Activated T-cell treated with anti-CD3 and anti-CD28 coated beads, Interleukin-2, amount 50 U/mL, for 48 hours (primary cell): ENCODE measurements around the gene EMC7.
"Not testable (repeated sequence)": the region's sequence is repeated elsewhere in the genome, so short reads cannot be mapped to it uniquely, and the experiment has no call there.

Source experiments
- DNase-seq, 2 experiments: peaks; one replicate each; pipeline ENCODE4 v3.0.0-alpha.2; 2020

EMC7 gene

DNA sequence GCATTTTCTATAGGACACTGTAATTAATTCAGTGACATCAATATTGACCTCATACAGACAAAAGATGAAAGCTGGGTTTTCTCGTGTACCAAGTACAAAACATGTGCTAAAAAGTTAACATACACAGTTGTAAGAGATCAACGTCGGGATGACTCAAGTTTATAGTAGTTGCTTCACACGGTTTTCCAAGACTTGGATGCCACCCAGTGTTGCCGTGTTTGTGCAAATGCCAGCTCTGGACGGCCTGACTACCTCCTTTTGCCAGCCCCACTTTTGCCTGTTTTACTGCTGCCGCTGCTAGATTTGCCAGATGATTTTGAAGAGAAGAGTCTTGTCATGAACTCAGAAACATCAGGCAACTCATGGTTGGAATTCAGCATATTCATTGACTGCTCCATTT is 17.6 kb downstream of the EMC7 start:
- DNase-seq: no peak

DNA sequence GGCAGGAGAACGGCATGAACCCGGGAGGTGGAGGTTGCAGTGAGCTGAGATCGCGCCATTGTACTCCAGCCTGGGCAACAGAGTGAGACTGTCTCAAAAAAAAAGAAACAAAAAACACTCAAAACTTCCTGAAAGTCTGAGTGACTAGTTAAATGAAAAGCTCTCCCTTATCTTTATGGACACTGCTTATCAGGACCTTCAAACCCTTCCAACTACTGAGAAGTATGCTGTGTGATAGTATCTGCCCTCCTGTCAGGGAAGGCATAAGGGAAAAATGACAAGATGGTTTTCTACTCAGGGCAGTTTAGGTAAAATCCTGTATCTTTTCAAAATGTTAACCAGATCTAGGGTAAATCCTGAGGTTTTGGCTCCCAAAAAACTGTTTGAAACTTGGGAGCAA is 21.8 kb downstream of the EMC7 start:
- DNase-seq: no peak

DNA sequence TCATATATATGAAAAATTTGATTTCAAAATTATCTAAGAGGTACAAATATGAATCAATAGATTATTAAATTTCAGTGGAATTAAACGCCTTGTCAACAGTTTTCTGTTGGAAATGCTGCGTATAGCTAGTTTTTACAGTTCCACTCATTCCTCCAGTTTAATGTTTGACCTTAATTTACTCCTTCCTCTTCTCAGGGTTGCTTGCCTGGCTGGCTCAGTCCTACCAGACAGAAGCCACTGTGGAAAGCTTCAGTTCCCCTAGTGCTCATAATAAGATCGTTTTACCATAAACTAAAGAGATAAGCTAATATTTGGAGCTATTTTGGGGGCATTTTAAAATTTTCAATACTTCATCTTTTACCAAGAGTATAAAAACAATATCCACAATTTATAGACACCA is 22.8 kb downstream of the EMC7 start:
- no peak for DNase-seq

GRCh38 chr15:34076785-34077184 is 24.9 kb downstream of the EMC7 start:
- DNase-seq: no peak

GRCh38 chr15:34070003-34070402 is 31.7 kb downstream of the EMC7 start:
- DNase-seq: no peak

DNA sequence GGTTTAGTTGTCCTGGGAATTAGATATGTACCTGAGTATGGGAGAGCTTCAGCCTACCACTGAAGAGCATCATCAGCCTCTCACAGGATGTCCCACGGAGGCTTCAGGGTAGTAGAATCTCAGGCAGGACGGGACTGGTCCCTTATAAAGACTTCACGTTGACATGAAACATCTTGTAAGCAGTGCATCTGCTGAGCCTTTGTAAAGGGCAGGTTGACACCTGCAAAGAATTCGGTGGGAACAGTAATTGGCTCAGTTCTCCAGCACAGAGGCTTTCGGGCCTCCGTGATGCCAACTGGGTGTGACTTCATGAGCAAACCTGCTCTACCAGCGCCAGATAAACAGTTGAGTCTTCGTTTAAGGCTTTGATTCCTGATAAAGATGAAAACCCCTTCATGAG is 35.7 kb downstream of the EMC7 start:
- DNase-seq: no peak

DNA sequence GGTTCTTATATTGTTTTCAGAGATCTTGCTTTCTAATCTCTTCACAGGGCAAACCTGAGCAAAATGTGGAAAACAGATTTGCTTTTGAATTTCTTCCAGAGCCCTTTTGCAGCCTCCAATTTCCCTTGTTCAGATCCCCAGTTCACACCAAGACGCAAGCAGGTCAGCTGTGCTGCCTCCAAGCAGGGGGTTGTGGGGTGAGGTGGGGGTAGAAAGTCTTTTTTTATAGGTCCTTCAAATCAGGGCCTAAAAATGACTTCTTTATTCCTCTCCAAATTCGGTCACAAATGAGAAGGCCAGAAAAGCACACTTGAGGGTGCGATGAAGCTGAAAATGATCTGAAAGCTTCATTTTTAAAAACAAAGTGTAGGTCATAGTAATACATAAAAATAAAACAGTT is 36.4 kb downstream of the EMC7 start:
- DNase-seq: no peak

DNA sequence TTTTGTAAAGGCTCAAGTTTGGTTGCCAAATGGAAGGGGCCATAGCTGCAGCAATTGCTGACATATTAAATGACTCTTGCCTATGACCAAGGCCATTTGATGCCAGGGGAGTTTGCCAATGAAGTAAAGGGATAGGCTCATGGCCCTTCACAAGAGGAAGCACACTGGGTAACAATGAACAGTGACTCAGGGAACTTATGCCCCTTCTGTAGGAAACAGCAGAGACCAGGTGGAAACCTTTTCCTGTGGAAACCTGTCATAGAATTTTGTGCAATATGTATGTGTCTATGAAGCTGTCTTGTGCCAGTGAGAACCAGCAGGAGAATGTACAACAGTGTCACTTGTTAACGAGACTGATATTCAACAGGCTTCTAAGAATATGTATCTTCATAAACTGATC is 37.2 kb downstream of the EMC7 start:
- no peak for DNase-seq

- DNase-seq: no peak
Measured at GRCh38 chr15:34059946-34060345, 41.7 kb downstream of the EMC7 start.

GRCh38 chr15:34059476-34059875 is 42.2 kb downstream of the EMC7 start:
- no peak for DNase-seq

DNA sequence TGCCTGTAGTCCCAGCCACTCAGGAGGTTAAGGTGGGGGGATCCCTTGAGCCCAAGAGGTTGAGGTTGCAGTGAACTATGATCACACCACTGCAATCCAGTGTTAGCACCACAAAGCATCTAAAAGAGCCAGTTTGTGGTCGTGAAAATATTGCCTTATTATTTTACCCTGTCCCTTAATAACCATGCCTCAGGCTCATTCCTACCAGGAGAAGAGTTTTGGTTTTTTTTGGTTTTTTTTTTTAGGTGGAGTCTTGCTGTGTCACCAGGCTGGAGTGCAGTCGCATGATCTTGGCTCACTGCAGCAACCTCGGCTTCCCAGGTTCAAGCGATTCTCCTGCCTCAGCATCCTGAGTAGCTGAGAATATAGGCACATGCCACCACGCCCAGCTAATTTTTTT is 44.8 kb downstream of the EMC7 start:
- DNase-seq: no peak

DNA sequence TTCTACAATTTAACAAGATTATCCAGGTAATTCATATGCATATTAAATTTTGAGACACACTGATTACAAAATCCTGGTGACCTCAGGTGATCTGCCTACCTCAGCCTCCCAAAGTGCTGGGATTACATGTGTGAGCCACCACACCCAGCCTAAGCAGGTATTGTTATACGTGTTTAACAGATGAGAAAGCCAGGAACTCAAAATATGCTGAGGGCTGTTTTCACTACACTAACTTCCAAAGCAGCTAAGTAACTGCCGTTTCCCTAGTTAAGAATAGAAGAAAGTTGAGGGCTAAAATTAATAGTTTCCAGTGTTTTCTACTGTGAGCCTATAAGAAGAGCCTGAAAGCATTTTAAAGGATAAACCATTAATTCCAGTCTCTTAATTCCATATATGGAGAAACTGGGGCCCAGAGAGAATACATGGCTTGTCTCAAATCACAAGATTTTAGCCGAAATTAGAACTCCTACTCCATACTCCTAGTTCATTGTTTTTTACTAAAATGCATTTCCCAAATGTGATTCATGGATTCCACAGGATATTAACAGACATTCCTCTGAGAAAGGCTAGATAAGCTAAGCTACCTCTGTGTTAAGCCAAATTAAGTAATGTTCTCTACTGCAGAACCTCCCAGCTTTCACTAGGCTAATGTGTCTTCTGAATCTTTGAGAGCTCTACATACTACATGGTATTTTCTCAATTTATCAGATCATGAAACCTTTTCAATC is 45.6 kb downstream of the EMC7 start:
- no peak for DNase-seq

DNA sequence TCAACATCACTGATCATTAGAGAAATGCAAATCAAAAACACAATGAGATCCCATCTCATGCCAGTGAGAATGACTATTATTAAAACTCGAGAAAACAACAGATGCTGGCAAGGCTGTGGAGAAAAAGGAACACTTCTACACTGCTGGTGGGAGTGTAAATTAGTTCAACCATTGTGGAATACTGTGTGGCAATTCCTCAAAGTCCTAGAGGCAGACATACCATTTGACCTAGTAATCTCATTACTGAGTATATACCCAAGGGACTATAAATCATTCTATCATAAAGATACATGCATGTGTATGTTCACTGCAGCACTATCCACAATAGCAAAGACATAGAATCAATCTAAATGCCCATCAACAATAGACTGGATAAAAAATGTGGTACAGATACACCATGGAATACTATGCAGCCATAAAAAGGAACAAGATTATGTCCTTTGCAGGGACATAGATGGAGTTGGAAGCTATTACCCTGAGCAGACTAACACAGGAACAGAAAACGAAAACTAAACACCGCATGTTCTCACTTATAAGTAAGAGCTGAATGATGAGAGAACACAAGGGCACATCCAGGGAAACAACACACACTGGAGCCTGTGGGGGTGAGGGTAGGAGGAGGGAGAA is 47.5 kb downstream of the EMC7 start:
- no peak for DNase-seq

GRCh38 chr15:34050385-34050784 is 51.3 kb downstream of the EMC7 start:
- not testable (repeated sequence) for DNase-seq

DNA sequence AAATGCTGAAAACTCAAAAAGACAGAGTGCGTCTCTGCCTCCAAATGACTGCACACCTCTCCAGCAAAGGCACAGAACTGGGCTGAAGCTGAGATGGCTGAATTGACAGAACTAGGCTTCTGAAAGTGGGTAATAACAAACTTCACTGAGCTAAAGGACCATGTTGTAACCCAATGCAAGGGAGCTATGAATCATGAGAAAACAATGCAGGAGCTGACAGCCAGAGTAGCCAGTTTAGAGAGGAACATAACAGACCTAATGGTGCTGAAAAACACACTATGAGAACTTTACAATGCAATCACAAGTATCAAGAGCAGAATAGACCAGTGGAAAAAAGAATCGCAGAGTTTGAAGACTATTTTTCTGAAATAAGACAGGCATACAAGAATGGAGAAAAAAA is 52.5 kb downstream of the EMC7 start:
- DNase-seq: no peak

DNA sequence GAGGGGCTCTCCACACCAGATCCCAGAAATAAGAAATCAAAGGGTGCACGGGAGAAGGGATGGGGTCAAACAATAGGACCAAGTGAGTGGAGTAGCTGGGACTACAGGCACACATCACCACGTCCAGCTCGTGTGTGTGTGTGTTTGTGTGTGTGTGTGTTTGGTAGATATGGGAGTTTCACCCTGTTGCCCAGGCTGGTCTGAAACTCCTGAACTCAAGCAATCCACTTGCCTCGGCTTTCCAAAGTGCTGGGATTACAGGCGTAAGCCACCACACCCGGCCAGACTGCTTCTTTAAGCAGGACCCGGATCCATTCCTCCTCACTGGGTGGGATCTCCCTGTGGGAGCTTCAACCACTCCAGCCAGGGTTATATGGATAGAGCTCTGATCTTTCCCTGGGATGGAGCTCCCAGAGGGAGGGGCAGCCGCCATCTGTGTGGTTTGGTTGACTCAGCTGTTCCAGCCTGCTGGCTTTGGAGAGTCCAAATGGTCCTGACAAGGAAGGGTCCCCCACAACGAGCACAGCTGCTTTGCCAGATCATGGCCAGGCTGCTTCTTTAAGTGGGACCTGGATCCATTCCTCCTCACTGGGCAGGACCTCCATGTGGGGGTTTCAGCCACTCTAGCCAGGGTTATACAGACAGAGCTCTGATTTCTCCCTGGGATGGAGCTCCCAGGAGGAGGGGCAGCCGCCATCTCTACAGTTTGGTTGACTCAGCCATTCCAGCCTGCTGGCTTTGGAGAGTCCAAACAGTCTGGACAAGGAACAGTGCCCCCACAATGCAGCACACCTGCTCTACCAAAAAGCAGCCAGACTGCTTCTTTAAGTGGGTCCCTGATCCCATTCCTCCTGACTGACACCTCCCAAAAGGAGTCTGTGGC is 53.5 kb downstream of the EMC7 start:
- no peak for DNase-seq

GRCh38 chr15:34046471-34047145 is 55.1 kb downstream of the EMC7 start:
- no peak for DNase-seq

DNA sequence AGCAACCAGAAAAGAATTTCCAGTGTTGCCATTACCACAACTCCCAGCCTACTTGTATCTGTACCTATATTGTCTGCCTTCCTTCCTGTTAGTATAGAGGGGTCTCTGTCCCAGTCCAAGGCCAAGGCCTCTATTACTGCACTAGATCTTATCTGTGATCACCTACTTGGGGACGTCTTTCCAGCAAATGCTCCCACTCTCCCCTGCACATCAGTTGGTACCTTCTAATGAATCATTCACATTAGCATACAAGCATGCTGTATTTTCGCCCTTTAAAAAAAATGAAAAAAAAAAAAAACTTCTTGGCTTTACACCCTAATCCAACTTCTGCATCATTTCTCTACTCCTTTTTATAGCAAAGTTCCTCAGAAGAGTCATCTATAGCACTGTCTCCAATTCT is 57.8 kb downstream of the EMC7 start:
- no peak for DNase-seq

DNA sequence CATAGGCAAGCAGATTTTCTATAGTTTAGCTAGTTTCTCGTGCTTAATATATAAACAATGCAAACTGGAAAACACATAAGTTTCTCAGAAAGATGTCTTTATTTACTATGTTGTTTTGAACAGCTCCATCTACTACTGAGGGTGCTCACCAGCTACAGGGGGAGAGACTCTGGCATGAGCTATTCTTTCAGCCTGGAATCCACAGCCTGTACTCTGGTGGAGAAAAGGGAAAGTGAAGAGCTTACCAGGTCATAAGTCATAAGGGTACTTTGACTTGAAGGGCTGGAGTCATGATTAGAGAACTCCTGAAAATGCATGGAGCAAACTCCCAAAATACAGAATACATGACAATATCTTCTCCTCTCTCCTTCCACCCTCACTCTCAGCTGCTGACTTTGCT is 58.3 kb downstream of the EMC7 start:
- DNase-seq: no peak

DNA sequence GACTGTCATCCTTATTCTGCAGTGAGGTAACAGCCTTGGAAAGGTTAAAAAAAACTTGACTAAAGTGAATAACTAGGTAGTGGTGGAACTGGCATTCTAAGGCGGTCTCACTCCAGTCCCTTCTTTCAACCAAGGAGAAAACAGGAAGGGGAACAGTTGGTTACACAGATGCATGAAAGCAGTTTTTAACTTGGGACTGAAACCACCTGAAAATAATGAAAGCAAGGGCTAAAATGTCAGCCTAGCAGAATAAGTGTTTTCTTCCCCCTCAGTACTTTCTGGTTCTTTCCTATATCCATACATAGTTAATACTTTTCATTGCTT is 61.9 kb downstream of the EMC7 start:
- DNase-seq: peak in 1 of 2 experiments; percentile 25

GRCh38 chr15:34038871-34039789 is 62.5 kb downstream of the EMC7 start, which contains the start of gene AVEN:
Gene AVEN (minus strand): TSS chr15:34039204. CDS start chr15:34039046, 158 bp downstream.
- DNase-seq: peak; percentile 63 to 74
